Coronary artery (tissue), 2 donors: ENCODE results near the gene TMTC1.
A peak's percentile ranks its signal among the peaks of the same experiment; 100 is the strongest.

Experiments
- DNase-seq: peaks from one replicate; pipeline ENCODE4 v3.0.0-alpha.2; 2017; ENCODE audit warnings: low spot score
- H3K27ac ChIP-seq, 2 donors: fragments of 200-600 bp; sonication (generic); one replicate each; pipeline ENCODE4 v1.5.1; 2016 to 2019
- H3K4me3 ChIP-seq: fragments of 200-600 bp; sonication (generic); 2 replicates; pipeline ENCODE4 v1.5.1; 2016; ENCODE audit warnings: mild to moderate bottlenecking, moderate library complexity
- TF ChIP-seq, protein P1 (sequence below): fragments of 200-600 bp; sonication (generic); IDR thresholded peaks from one replicate; pipeline ENCODE4 v1.5.1; 2019; ENCODE audit warnings: antibody characterized with exemption

Gene TMTC1

DNA sequence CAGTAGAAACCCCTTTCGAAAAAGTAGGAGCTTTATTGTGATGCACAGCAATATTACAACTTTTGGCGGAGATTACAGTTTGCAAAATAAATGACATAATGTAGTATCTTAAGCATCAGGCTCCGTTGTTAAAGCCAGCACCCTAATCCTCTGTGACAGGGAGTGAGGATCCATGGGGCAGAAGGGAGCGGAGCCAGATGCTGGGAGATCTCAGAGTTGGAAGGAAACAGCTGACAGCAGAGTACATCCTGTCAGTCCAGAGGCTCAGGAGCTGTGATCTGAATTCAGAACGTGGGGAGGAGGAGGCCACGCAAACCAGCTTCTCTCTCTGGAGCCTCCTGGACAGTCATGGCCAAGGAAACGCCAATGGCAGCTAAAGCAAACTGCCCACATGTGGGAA is 55.7 kb downstream of the TMTC1 start:
- TF ChIP-seq, protein P1, sequence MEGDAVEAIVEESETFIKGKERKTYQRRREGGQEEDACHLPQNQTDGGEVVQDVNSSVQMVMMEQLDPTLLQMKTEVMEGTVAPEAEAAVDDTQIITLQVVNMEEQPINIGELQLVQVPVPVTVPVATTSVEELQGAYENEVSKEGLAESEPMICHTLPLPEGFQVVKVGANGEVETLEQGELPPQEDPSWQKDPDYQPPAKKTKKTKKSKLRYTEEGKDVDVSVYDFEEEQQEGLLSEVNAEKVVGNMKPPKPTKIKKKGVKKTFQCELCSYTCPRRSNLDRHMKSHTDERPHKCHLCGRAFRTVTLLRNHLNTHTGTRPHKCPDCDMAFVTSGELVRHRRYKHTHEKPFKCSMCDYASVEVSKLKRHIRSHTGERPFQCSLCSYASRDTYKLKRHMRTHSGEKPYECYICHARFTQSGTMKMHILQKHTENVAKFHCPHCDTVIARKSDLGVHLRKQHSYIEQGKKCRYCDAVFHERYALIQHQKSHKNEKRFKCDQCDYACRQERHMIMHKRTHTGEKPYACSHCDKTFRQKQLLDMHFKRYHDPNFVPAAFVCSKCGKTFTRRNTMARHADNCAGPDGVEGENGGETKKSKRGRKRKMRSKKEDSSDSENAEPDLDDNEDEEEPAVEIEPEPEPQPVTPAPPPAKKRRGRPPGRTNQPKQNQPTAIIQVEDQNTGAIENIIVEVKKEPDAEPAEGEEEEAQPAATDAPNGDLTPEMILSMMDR: no peak
- DNase-seq: no peak
- Histone ChIP-seq H3K4me3 (no peak overlapping the region), H3K27ac (peak overlapping the region in 1 of 2 donors; percentile 27)

DNA sequence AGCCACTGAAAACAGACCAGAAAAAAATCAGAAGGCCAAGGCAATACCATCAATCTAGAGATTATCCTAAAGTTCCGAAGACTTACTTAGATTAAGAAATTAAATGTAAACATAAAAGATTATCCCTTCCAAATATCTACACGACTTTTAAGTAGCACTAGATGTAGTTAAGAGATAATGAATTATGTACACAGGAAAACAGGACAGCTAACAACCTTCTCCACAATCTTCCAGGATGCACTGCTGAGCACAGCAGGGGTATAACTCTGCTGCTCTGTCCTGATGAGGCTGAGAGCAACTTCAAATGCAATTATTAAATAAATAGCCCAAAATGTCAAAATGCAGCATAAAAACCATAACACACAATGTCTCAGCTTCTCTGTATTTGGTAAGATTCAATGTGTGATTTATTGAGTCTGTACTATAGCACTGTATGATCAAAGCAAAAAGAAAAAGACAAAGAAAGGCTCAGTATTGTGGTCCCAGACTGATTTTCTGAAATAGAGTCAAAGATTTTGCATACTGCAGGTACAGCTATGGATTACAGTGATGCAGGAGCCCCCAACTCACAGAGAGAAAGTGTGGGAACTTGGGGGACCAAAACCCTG is 56.9 kb downstream of the TMTC1 start:
- no peak for DNase-seq
- TF ChIP-seq, protein P1: no peak
- no peak overlapping the region for H3K4me3 ChIP-seq
- H3K27ac ChIP-seq: peak overlapping the region; percentile 44 to 79

DNA sequence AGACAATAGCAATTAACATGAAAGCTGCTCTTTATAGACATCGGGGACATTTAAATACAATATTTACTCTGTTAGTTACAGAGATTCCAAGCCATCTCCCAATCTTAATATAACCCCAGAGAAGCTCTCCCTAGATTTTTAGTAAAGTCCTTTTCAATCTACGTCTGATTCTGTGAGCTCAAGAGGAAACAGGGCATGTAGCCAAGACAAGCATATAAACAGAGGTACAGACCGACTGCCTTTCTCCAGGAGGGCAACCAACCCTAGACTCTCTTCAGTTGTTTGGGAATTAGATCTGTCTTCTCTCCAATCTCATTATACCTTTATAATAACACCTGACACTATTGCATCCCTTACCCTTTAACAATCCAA is 57.4 kb downstream of the TMTC1 start:
- Histone ChIP-seq H3K4me3 (peak overlapping the region; percentile 25), H3K27ac (peak overlapping the region; percentile 44 to 79)
- TF ChIP-seq, protein P1: no peak
- no peak for DNase-seq

DNA sequence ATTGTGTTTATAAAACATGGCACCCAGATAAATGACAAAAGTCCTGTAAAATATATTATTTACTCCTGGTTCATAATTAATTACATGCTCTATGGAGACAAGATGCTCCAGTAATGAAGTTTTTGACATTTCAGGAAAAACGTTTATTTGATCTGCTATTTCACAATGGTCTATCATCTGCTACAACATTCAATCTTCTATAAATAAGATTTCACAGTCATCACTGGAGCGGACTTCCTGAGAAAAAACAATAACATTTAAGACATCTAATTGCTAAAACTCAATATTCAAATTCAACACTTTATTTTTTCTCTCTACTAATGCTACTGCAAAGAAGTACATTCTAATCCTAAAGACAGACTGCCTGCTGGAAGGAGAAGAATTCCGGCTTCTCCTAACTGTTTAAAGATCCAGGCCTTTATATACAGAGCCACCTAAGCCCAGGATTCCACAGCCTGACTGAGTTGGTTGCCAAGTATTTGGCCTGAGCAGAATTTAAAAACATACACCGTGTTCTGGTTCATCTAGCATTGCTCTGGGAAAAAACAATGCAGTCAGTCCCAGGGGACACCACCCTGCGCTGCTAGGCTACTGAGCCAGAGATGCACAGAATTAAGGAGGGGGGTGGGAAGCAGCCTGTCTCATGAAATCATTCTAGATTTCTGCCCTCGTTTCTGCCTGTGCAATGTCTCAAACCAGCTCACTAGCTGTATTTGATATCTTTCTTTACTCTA is 58.0 kb downstream of the TMTC1 start:
- H3K4me3 ChIP-seq: peak overlapping the region; percentile 25
- peak overlapping the region; percentile 44 to 79 for H3K27ac ChIP-seq
- TF ChIP-seq, protein P1: no peak
- DNase-seq: peak; percentile 86

DNA sequence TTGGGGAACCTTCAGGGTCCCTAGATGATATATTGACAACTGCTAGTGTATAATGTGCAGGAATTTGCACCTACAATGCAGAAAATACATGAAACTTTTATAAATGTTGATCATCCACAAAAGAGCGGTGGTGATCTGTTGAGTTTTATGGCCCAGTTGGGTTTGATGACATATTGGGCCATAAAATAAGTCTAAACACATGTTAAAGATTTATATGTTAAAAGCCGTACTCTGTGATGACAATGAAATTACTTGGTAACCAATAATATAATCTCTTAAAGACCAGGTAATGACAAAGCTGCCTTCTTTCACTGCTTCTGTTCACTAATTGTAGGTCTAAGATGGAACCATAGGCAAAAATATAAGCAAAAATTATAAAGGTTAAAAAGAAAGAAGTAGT is 61.6 kb downstream of the TMTC1 start:
- DNase-seq: no peak
- TF ChIP-seq, protein P1: no peak
- Histone ChIP-seq H3K4me3 (no peak overlapping the region), H3K27ac (no peak overlapping the region)

DNA sequence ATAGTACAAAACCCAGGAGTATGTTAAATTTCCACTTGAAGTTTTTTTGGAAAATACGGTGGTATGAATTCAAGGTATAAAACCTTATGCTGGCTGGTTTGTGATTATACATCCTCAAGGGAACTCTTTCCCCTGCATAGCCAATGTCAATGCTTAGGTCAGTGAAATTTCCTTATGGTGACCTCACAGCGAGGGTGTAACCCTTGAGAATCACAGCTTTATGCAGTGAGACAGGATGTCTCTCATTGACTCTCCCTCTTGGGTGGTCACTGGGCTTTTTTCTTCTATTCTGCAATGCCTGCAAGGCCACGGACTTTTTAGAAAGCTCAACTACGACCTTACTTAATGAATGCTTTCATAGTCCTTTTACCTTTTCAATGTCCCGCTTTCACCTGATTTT is 64.4 kb downstream of the TMTC1 start:
- TF ChIP-seq, protein P1: no peak
- DNase-seq: no peak
- H3K27ac ChIP-seq: no peak overlapping the region

DNA sequence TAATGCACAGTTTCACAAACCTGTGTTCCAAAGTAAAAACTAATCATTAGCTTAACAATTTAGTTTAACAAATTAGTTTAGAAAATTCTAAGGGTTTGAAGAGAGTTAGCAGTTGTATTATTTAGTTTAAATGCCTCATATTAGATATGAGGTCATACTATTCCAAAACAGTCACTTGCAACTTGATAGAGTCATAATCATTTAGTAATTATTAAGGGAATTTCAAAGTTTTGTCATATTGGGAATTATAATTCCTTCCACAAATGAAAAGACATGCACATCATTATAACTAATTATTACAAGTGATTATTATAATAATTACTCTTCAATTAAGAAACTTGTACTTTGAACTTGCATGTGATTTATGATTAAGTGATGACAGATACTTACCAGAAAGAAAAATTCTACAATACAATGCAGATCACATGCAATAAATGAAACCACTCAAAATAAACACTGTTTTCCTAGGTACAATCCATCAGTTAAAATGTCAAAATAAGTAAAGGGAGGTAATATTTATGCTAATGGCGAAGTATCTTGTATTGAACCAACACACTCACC is 66.1 kb downstream of the TMTC1 start:
- no peak overlapping the region for H3K27ac ChIP-seq
- DNase-seq: no peak

More for the DNA sequence above, 64.4 kb downstream of the TMTC1 start:
- no peak overlapping the region for H3K4me3 ChIP-seq

More for the DNA sequence above, 66.1 kb downstream of the TMTC1 start:
- H3K4me3 ChIP-seq: no peak overlapping the region
- TF ChIP-seq, protein P1: no peak
